Endometrial microvascular endothelial cells (primary cell): ENCODE results near the gene PLD1. TPM values are rescaled to one million over a fixed set of nuclear protein-coding genes. Genes with fewer than 3 reads are reported as not detected.
"Not testable (repeated sequence)": the region's sequence is repeated elsewhere in the genome, so short reads cannot be mapped to it uniquely, and the experiment has no call there.

ENCODE experiments used
- in situ Hi-C: cut with HindIII; loops from 2 replicates; pipeline ENCODE4 v1.10.0; 2017; ENCODE audit warnings: low sequenced_read_pairs, low pct_unique_long_range_greater_than_20kb; ENCODE audit errors: inconsistent ontology term
- total RNA-seq: library from RNA; depleted of rRNA; stranded (reverse); fragments of >200 nt; gene quantifications from one replicate; pipeline ENCODE4 v1.2.3, GENCODE V29; 2015; ENCODE audit errors: inconsistent ontology term

The PLD1 gene
- total RNA-seq, 1 donor from 2014 or later = 38.3 TPM

DNA sequence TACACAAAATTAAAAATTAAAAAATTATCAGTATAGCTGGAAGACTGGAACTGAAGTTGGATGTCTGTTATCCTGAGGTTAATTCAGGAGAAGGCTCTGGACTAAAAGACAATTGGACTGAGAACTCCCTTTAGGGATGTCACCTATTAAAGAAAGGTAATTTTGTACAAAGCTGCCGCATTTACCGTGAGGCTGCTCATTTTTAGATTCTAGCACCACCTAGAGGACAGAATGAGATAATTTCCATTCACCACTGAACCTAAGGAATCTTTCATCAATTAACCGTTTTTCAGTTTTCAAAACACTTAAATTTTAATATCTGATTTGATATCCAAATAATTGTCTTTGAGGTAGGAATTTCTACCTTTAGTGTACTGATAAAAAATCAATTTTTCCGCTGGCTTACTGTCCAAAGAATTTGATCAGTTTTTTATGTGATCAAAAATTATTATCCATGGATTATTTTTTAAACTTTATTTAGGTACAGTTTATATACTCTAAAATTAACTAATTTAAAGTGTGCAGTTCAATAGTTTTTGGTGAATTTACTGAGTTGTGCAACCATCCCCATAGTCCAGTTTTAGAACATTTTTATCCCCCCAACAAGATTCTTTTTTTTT is 243.4 kb downstream of the PLD1 start:
- in situ Hi-C loops = no loop called here

DNA sequence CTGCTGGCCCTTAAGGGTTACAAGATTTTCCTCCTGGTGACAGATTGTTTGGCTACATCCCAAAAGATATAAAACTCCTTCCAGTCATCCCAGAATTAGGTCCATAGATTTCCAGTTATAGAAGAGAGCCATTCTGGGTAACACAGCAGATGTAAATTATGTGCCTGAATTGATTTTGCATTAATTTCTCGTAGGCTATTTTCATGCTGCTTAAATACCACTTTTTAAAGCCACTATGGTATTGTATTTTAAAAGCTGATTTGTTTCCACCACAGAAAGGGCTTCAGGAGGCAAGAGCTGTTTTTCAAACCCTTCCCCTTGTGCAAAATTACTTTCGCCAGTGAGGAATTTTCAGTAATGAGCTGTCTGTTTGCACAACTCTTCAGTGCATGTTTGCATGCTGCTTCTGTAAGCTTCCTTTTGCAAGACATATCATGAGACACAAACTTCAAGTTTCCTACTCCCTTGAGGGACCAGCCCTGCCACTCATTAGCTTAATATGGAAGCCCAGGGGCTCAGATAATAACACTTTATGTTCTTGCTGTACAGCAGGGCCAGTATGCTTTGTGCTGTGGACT is 244.7 kb downstream of the PLD1 start:
- in situ Hi-C loops = no loop called here

DNA sequence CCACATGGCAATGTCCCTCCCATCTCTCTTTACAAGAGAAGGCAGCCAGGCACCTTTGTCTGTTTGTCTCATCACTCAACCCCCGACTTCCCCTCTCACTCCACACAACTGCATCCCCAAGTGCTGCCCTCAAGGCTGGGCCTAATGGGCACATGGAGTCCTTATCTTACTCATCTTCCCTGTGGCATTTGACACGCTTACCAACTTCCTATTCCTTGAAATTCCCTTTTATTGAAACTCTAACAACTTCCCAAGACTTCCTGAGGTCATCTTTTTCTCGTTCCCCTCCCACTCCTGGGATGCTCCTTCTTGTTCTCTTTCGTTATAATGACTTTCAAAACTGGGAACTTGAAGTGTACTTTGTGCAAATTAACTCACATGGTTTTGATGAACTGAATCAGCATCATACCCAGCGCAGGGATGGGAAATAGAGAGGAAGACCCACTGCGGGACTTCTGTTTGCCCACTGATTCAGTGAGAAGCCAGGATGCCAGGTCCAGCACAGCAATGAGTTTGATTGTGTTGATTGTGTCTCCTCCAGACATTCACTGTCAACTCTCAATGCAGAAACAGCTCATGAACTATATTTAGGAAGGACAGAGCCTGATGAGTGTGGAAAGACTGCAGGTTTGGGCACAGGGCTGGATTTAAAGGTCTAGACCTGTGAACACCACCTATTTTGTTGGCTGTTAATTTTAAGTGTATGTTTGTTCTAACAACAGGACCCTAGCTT is 245.4 kb downstream of the PLD1 start:
- in situ Hi-C loops = no loop called here

DNA sequence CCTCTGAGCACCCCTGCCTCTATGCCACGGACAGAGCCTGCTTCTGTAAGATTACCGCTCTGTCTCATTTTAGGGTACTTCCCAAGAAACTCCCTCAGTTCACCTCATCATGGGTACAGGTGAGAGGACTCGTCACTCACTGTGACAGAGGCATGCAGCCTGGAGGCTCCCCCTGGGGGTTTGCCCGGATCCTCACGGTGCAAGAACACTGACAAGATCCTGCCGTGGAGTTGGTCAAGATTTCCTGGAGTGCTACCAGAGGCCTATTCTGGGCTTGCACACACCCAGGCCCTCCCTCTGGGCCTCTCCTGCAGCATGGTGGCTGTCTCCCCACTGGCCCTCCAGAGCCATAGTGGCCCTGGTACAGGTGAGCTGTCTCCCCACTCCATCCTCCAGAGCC is 247.0 kb downstream of the PLD1 start:
- in situ Hi-C loops = no loop called here

DNA sequence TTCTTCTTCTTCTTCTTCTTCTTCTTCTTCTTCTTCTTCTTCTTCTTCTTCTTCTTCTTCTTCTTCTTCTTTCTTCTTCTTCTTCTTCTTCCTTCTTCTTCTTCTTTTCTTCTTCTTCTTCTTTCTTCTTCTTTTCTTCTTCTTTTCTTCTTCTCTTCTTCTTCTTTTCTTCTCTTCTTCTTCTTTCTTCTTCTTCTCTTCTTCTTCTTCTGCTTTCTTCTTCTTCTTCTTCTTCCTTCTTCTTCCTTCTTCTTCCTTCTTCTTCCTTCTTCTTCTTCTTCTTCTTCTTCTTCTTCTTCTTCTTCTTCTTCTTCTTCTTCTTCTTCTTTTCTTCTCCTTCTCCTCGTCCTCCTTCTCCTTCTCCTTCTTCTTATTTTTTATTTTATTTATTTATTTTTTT is 247.8 kb downstream of the PLD1 start:
- in situ Hi-C loops = not testable (repeated sequence)

DNA sequence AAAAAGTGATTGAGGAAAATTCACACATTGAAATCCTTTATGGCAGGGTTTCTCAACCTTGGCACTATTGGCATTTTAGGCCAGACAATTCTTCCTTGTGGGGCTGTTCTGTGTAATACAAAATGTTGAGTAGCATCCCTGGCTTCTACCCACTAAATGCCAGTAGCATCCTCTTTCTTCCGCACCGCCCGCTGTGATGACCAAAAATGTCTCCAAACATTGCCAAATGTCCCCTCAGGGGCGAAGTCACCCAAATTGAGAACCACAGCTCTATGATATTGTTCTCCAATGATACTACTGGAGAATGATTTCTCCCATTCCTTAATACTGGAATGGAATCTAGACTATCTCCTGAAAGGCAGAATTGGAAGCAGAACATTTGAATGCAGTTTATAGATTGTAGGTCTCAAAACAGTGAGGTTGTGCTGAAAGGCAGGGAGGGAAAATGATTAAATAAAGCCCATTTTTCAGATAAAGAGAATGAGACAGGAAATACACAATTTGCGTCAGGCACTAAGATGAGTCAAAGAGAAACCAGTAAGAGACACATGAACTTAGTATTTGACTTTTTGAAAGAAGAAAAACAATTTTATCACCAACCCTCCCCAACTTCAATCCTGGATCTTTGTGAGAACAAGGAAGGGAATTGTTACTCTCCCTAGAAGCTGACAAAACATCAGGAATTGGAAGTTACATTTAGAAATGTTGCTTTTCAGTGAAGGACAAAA is 248.5 kb downstream of the PLD1 start:
- in situ Hi-C loops = no loop called here

DNA sequence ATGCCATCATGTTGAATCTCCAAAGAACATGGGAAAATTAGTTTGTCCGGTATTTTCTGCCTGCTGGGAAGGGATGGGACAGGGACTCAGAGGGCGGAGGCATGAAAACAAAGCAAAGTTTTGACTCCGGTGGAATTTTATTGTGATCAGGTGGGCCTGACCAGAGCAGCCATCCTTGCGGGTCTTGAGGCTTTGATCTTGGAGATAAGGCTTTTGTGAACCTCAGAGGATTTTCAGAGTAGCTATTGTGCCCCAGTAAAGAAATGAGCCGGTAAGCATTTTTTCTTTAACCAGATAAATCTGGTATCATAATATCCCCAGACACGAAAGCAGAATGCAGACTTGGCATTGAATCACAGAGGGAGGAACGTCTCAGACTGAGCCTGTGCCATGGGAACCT is 250.7 kb downstream of the PLD1 start:
- in situ Hi-C loops = no loop called here

DNA sequence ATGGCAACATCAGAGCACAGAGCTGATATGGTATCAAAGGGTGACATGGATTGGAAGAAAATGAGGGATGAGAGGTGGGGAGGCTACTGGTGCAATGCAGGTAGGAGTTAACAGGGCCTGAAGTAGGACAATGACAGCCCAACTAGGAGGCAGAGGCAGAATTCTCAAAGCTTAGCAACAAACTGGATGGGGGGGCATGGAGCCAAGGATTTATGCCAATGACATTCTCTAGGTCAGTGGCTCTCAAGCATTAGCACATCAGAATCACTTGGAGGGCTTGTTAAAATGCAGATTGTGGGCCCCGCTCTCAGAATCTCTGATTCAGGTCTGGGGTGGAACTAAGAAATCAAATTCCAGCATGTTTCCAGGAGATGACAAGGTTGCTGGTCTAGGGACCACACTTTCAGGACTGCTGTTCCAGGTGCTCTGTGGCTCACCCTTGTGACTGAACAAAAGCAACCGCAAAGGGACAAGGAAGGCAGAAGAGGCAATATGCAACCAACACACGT is 252.0 kb downstream of the PLD1 start:
- in situ Hi-C loops = no loop called here

DNA sequence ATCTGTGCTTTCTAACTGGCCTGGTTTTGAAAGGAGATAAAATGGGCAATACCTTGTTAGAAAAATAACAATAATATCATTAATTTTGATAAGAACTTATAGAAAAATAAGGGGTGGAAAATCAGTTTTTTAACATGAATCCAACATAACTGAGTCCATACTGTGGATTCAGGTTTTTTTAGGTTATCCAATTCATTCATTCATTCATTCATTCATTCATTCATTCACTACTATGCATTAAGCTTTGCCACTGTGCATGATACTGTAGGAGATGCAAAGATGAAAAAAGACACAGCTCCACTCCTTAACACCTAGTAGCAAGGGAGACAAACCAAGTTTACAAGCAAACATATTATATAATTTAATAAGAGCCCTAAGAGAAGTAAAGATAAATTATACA is 253.1 kb downstream of the PLD1 start:
- in situ Hi-C loops = no loop called here

- in situ Hi-C loops = no loop called here
Measured at GRCh38 chr3:171556574-171557145, 253.6 kb downstream of the PLD1 start.

GRCh38 chr3:171556148-171556547 is 254.1 kb downstream of the PLD1 start:
- in situ Hi-C loops = no loop called here

DNA sequence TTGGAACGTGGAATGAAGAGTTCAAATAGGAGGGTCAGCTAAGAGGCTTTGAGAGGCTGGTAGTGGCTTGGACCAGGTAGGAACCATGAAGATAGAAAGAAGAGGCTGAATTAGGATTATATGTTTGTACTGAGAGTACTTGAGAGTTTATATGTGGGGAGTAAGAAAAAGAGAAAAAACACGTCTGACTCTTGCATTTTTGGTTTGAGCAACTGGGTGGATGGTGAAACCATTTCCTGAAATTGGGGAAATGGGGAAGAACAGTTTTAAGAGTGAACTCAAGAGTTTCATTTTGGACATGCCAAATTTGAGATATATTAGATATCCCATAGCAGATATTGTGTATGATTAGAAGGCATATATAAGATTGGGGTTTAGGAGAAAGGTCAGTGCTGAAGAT is 257.2 kb downstream of the PLD1 start:
- in situ Hi-C loops = no loop called here

- in situ Hi-C loops = no loop called here
Measured at GRCh38 chr3:171552531-171552930, 257.8 kb downstream of the PLD1 start.

DNA sequence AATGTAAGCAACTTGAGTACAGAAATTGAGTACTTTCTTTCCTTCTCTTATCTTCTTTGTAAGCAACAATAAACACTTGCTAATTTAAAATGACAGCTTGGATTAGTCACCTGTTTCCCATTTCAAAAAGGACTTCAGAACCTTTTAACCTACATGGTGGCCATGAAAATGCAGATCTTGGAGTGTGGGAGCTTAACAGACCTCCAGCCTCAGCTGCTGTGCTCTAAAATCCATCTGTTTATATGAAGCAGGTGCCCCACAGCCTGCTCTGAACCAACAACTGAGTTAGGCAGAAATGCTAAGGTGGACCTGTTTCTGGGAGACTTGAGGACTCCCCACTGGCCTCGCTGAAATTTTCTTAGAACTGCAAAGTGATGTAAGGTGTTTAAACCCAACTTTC is 259.0 kb downstream of the PLD1 start:
- in situ Hi-C loops = no loop called here

Other genes starting within 250 kb of the PLD1 start
- not detected for gene TMEM212, start 32.9 kb upstream of the PLD1 start, total RNA-seq
- 83.1 TPM for gene FNDC3B, start 229.1 kb upstream of the PLD1 start, total RNA-seq